Hepatocyte (in vitro differentiated cells): ENCODE measurements around the gene DNER. TPM values are rescaled to one million over a fixed set of nuclear protein-coding genes. Genes with fewer than 3 reads are reported as not detected.
A peak's percentile ranks its signal among the peaks of the same experiment; 100 is the strongest.

ENCODE experiments used
- DNase-seq: peaks from one replicate; pipeline ENCODE4 v3.0.0-alpha.2; 2016; ENCODE audit warnings: low spot score
- H2AFZ ChIP-seq: fragments of 200-600 bp; sonication (generic); 2 replicates; pipeline ENCODE4 v1.6.0; 2016; ENCODE audit warnings: antibody characterized with exemption, mild to moderate bottlenecking
- H3K27ac ChIP-seq: fragments of 200-600 bp; sonication (generic); 2 replicates; pipeline ENCODE4 v1.5.1; 2016; ENCODE audit warnings: mild to moderate bottlenecking
- H3K27me3 ChIP-seq: fragments of 200-600 bp; sonication (generic); 2 replicates; pipeline ENCODE4 v1.6.1; 2016
- H3K36me3 ChIP-seq: fragments of 200-600 bp; sonication (generic); replicated peaks from 2 replicates; pipeline ENCODE4 v1.5.1; 2016; ENCODE audit warnings: low read depth; ENCODE audit not compliant: insufficient read depth
- H3K4me1 ChIP-seq: fragments of 200-600 bp; sonication (generic); 2 replicates; pipeline ENCODE4 v1.5.1; 2016; ENCODE audit warnings: mild to moderate bottlenecking, moderate library complexity; ENCODE audit not compliant: insufficient read depth
- H3K4me2 ChIP-seq: fragments of 200-600 bp; sonication (generic); 2 replicates; pipeline ENCODE4 v1.6.0; 2016
- H3K4me3 ChIP-seq: fragments of 200-600 bp; sonication (generic); 2 replicates; pipeline ENCODE4 v1.5.1; 2016; ENCODE audit warnings: mild to moderate bottlenecking
- H3K79me2 ChIP-seq: fragments of 200-600 bp; sonication (generic); 2 replicates; pipeline ENCODE4 v1.6.0; 2017; ENCODE audit warnings: mild to moderate bottlenecking
- H3K9me2 ChIP-seq: fragments of 200-600 bp; sonication (generic); replicated peaks from 2 replicates; pipeline ENCODE4 v1.6.0; 2017; ENCODE audit warnings: mild to moderate bottlenecking; ENCODE audit not compliant: insufficient read depth
- H3K9me3 ChIP-seq: fragments of 200-600 bp; sonication (generic); 2 replicates; pipeline ENCODE4 v1.5.1; 2016; ENCODE audit warnings: low read depth, mild to moderate bottlenecking
- H4K20me1 ChIP-seq: fragments of 200-600 bp; sonication (generic); 2 replicates; pipeline ENCODE4 v1.6.0; 2016; ENCODE audit warnings: mild to moderate bottlenecking; ENCODE audit not compliant: insufficient read depth, poor library complexity, severe bottlenecking
- CTCF ChIP-seq: fragments of 200-600 bp; sonication (generic); IDR thresholded peaks from 2 replicates; pipeline ENCODE4 v1.5.1; 2016; ENCODE audit warnings: antibody characterized with exemption, mild to moderate bottlenecking; ENCODE audit not compliant: poor library complexity
- EZH2 ChIP-seq: fragments of 200-600 bp; sonication (generic); IDR thresholded peaks from 2 replicates; pipeline ENCODE4 v1.6.1; 2016; ENCODE audit warnings: antibody characterized with exemption, mild to moderate bottlenecking, borderline replicate concordance
- EZH2phosphoT487 ChIP-seq: fragments of 200-600 bp; sonication (generic); IDR thresholded peaks from one replicate; pipeline ENCODE4 v1.6.1; 2018; ENCODE audit warnings: antibody characterized with exemption, mild to moderate bottlenecking, low read depth, moderate library complexity; ENCODE audit not compliant: unreplicated experiment, severe bottlenecking
- WGBS: methylation state at CpG from one replicate; pipeline ENCODE4 v1.1.6; 2016; ENCODE audit warnings: low lambda C conversion rate; ENCODE audit errors: missing lambda C conversion rate; 5-methylcytosine and 5-hydroxymethylcytosine counted together
- polyA plus RNA-seq: library from polyadenylated mRNA; unstranded; fragments of >200 nt; fragmentation: Nextera tagmentation; extraction: Ambion mirVana; gene quantifications from 2 replicates; pipeline ENCODE4 v1.2.1, GENCODE V29; 2016
- total RNA-seq: library from RNA; depleted of rRNA; stranded (reverse); fragments of >200 nt; gene quantifications from 2 replicates; pipeline ENCODE4 v1.2.3, GENCODE V29; 2014

Gene DNER
- total and polyA plus RNA-seq, 2 experiments from 2014 or later, result 0.37 TPM; not detected in 1

- H3K4me1 ChIP-seq, result no peaks in the 10 kb centered on the region
- no peaks in the 10 kb centered on the region for H3K36me3 ChIP-seq
- no peak overlapping the region for H3K27ac ChIP-seq
- no peak overlapping the region for H3K4me3 ChIP-seq
- H3K27me3 ChIP-seq, result no peaks in the 10 kb centered on the region
- no peak overlapping the region for H3K4me2 ChIP-seq
- no peaks in the 10 kb centered on the region for H4K20me1 ChIP-seq
- peak; percentile 69 for DNase-seq
- H3K9me3 ChIP-seq, result no peaks in the 10 kb centered on the region
- TF ChIP-seq EZH2phosphoT487, result no peak
- TF ChIP-seq EZH2, result no peak
- TF ChIP-seq CTCF, result peak; percentile 63
- 40% methylated on average over 2 of the region's 2 CpGs for WGBS
- no peaks in the 10 kb centered on the region for H3K79me2 ChIP-seq
- H2AFZ ChIP-seq, result no peak overlapping the region
- no peaks in the 10 kb centered on the region for H3K9me2 ChIP-seq
Observed at GRCh38 chr2:229431327-229431954, 282.9 kb downstream of the DNER start.

GRCh38 chr2:229429589-229429988 is 284.8 kb downstream of the DNER start:
- no peaks in the 10 kb centered on the region for H3K4me1 ChIP-seq
- no peak for TF ChIP-seq EZH2phosphoT487
- TF ChIP-seq EZH2, result no peak
- TF ChIP-seq CTCF, result no peak
- H3K4me2 ChIP-seq, result no peak overlapping the region
- WGBS, result 73% methylated on average over 5 of the region's 5 CpGs
- no peak overlapping the region for H3K4me3 ChIP-seq
- DNase-seq, result no peak
- H2AFZ ChIP-seq, result no peak overlapping the region
- no peaks in the 10 kb centered on the region for H3K9me2 ChIP-seq
- H3K36me3 ChIP-seq, result no peaks in the 10 kb centered on the region
- H3K79me2 ChIP-seq, result no peaks in the 10 kb centered on the region
- no peaks in the 10 kb centered on the region for H3K9me3 ChIP-seq
- H4K20me1 ChIP-seq, result no peaks in the 10 kb centered on the region
- no peak overlapping the region for H3K27ac ChIP-seq
- no peaks in the 10 kb centered on the region for H3K27me3 ChIP-seq

- no peaks in the 10 kb centered on the region for H3K79me2 ChIP-seq
- H4K20me1 ChIP-seq, result no peaks in the 10 kb centered on the region
- no peak for DNase-seq
- H3K4me2 ChIP-seq, result no peak overlapping the region
- H3K27ac ChIP-seq, result no peak overlapping the region
- 84% methylated on average over 6 of the region's 6 CpGs for WGBS
- TF ChIP-seq EZH2phosphoT487 (no peak), CTCF (no peak), EZH2 (no peak)
- H3K36me3 ChIP-seq, result no peaks in the 10 kb centered on the region
- H3K9me3 ChIP-seq, result no peaks in the 10 kb centered on the region
- H3K27me3 ChIP-seq, result no peaks in the 10 kb centered on the region
- no peaks in the 10 kb centered on the region for H3K9me2 ChIP-seq
- no peak overlapping the region for H2AFZ ChIP-seq
- H3K4me1 ChIP-seq, result no peaks in the 10 kb centered on the region
- H3K4me3 ChIP-seq, result no peak overlapping the region
Observed at GRCh38 chr2:229426464-229426863, 287.9 kb downstream of the DNER start.
